HG02870 (cell line): ENCODE measurements around the gene DTHD1.

Source experiments
- ATAC-seq: cut with Tn5 transposase; IDR thresholded peaks from one replicate; pipeline ENCODE4 v1.9.1; 2021; ENCODE audit warnings: mild to moderate bottlenecking, moderate library complexity; ENCODE audit not compliant: unreplicated experiment

Gene DTHD1

GRCh38 chr4:36338973-36339372, 57.6 kb downstream of the DTHD1 start:
- no peak for ATAC-seq

- ATAC-seq = no peak
These were observed 60.5 kb downstream of the DTHD1 start for GRCh38 chr4:36341936-36342335.

GRCh38 chr4:36343501-36344175, 62.2 kb downstream of the DTHD1 start:
- no peak for ATAC-seq

GRCh38 chr4:36348403-36348938, 67.1 kb downstream of the DTHD1 start:
- peak; percentile 93 for ATAC-seq

GRCh38 chr4:36349938-36350549, 68.6 kb downstream of the DTHD1 start:
- no peak for ATAC-seq

GRCh38 chr4:36351082-36351666, 69.8 kb downstream of the DTHD1 start:
- peak; percentile 33 for ATAC-seq

- no peak for ATAC-seq
These were observed 72.6 kb downstream of the DTHD1 start for GRCh38 chr4:36353998-36354397.

GRCh38 chr4:36358173-36358572, 76.8 kb downstream of the DTHD1 start:
- ATAC-seq = no peak

- ATAC-seq = no peak
These were observed 79.3 kb downstream of the DTHD1 start for GRCh38 chr4:36360755-36361154.

- no peak for ATAC-seq
These were observed 81.6 kb downstream of the DTHD1 start for GRCh38 chr4:36363024-36363423.

- ATAC-seq = no peak
These were observed 93.6 kb downstream of the DTHD1 start for GRCh38 chr4:36374836-36375511.

- peak; percentile 85 for ATAC-seq
These were observed 104.6 kb downstream of the DTHD1 start for GRCh38 chr4:36385951-36386571.

GRCh38 chr4:36386691-36387090, 105.3 kb downstream of the DTHD1 start:
- ATAC-seq = no peak

- no peak for ATAC-seq
These were observed 107.3 kb downstream of the DTHD1 start for GRCh38 chr4:36388710-36389109.

- no peak for ATAC-seq
These were observed 110.0 kb downstream of the DTHD1 start for GRCh38 chr4:36391411-36391810.

GRCh38 chr4:36392024-36392423, 110.6 kb downstream of the DTHD1 start:
- no peak for ATAC-seq

GRCh38 chr4:36392916-36393315, 111.5 kb downstream of the DTHD1 start:
- ATAC-seq = no peak
